ENCODE data around the gene OR2L3. TPM values are rescaled to one million over a fixed set of nuclear protein-coding genes. Genes with fewer than 3 reads are reported as not detected.

Gene OR2L3
- total RNA-seq, 1 donor from 2014 or later = not detected

GRCh38 chr1:248098529-248098928 lies 51.9 kb downstream of the OR2L3 start:
- TF ChIP-seq CTCF (IDR thresholded peaks at IDR 0.05; ENCODE audit: unreplicated experiment) = no peak
- H3K36me3 Mint-ChIP-seq (ENCODE audit: low read depth, unreplicated experiment) = peaks cover 3% of the 10 kb centered on the region
- peaks cover 11% of the 10 kb centered on the region for H3K9me3 Mint-ChIP-seq (ENCODE audit: unreplicated experiment)
- no peak overlapping the region for H3K4me3 Mint-ChIP-seq (ENCODE audit: unreplicated experiment)
- DNase-seq (ENCODE audit: low spot score) = no peak
- no peak overlapping the region for H3K27ac Mint-ChIP-seq (ENCODE audit: unreplicated experiment)
- no peaks in the 10 kb centered on the region for H3K4me1 Mint-ChIP-seq (ENCODE audit: unreplicated experiment)
- H3K27me3 Mint-ChIP-seq (ENCODE audit: unreplicated experiment) = no peaks in the 10 kb centered on the region

- Mint-ChIP-seq H3K4me3 (ENCODE audit: unreplicated experiment) (no peak overlapping the region), H3K9me3 (ENCODE audit: unreplicated experiment) (peaks cover 27% of the 10 kb centered on the region), H3K27ac (ENCODE audit: unreplicated experiment) (no peak overlapping the region), H3K4me1 (ENCODE audit: unreplicated experiment) (no peaks in the 10 kb centered on the region), H3K27me3 (ENCODE audit: unreplicated experiment) (no peaks in the 10 kb centered on the region), H3K36me3 (ENCODE audit: low read depth, unreplicated experiment) (no peaks in the 10 kb centered on the region)
- no peak for DNase-seq (ENCODE audit: low spot score)
- TF ChIP-seq CTCF (IDR thresholded peaks at IDR 0.05; ENCODE audit: unreplicated experiment) = no peak
These were observed 56.2 kb downstream of the OR2L3 start for GRCh38 chr1:248102847-248103246.

GRCh38 chr1:248111157-248111556 lies 64.5 kb downstream of the OR2L3 start:
- no peak for DNase-seq (ENCODE audit: low spot score)
- TF ChIP-seq CTCF (IDR thresholded peaks at IDR 0.05; ENCODE audit: unreplicated experiment) = no peak
- peaks cover 10% of the 10 kb centered on the region for H3K36me3 Mint-ChIP-seq (ENCODE audit: low read depth, unreplicated experiment)
- peaks cover 39% of the 10 kb centered on the region for H3K9me3 Mint-ChIP-seq (ENCODE audit: unreplicated experiment)
- H3K4me3 Mint-ChIP-seq (ENCODE audit: unreplicated experiment) = no peak overlapping the region
- H3K27me3 Mint-ChIP-seq (ENCODE audit: unreplicated experiment) = no peaks in the 10 kb centered on the region
- no peak overlapping the region for H3K27ac Mint-ChIP-seq (ENCODE audit: unreplicated experiment)
- no peaks in the 10 kb centered on the region for H3K4me1 Mint-ChIP-seq (ENCODE audit: unreplicated experiment)

Other genes starting within 250 kb of the OR2L3 start
- gene OR14A16, start 222.7 kb upstream of the OR2L3 start, total RNA-seq (ENCODE audit: unreplicated experiment) = not detected
- gene OR11L1, start 204.9 kb upstream of the OR2L3 start, total RNA-seq (ENCODE audit: unreplicated experiment) = not detected
- gene TRIM58, start 189.6 kb upstream of the OR2L3 start, total RNA-seq (ENCODE audit: unreplicated experiment) = 1.4 TPM
- 0.87 TPM for gene OR2W3, start 151.2 kb upstream of the OR2L3 start, total RNA-seq (ENCODE audit: unreplicated experiment)
- not detected for gene OR2T8, start 126.6 kb upstream of the OR2L3 start, total RNA-seq (ENCODE audit: unreplicated experiment)
- not detected for gene OR2AJ1, start 121.9 kb upstream of the OR2L3 start, total RNA-seq (ENCODE audit: unreplicated experiment)
- not detected for gene OR2L8, start 98.0 kb upstream of the OR2L3 start, total RNA-seq (ENCODE audit: unreplicated experiment)
- gene OR2AK2, start 81.6 kb upstream of the OR2L3 start, total RNA-seq (ENCODE audit: unreplicated experiment) = not detected
- gene OR2L5, start 33.2 kb upstream of the OR2L3 start, total RNA-seq (ENCODE audit: unreplicated experiment) = not detected
- gene OR2L2, start 16.8 kb upstream of the OR2L3 start, total RNA-seq (ENCODE audit: unreplicated experiment) = not detected
- gene OR2L13, start 48.3 kb downstream of the OR2L3 start, total RNA-seq (ENCODE audit: unreplicated experiment) = not detected
- not detected for gene OR2M5, start 98.3 kb downstream of the OR2L3 start, total RNA-seq (ENCODE audit: unreplicated experiment)
- not detected for gene OR2M2, start 128.0 kb downstream of the OR2L3 start, total RNA-seq (ENCODE audit: unreplicated experiment)
- not detected for gene OR2M3, start 150.4 kb downstream of the OR2L3 start, total RNA-seq (ENCODE audit: unreplicated experiment)
- gene OR2M4, start 184.6 kb downstream of the OR2L3 start, total RNA-seq (ENCODE audit: unreplicated experiment) = not detected
- gene OR2T33, start 231.1 kb downstream of the OR2L3 start, total RNA-seq (ENCODE audit: unreplicated experiment) = not detected